K562 (cell line): ENCODE data around the gene UBE2Q1. TPM values are rescaled to one million over a fixed set of nuclear protein-coding genes. Genes with fewer than 3 reads are reported as not detected.
A peak's percentile ranks its signal among the peaks of the same experiment; 100 is the strongest.

ENCODE experiments used
- BRCA1 ChIP-seq, 2 experiments: fragments of 450-650 bp in 1 of 2; sonication (generic) in 1 of 2; formaldehyde crosslinking in 1 of 2; IDR thresholded peaks; 2 replicates each; pipeline versions ENCODE4 v1.5.0 to v1.6.1; 2017 to 2020; ENCODE audit warnings: mild to moderate bottlenecking in 1 of 2, missing genetic modification reagents in 1 of 2
- EGR1 ChIP-seq: fragments of 450-650 bp; conservative IDR thresholded peaks from 2 replicates; pipeline ENCODE4 v1.6.1; 2017; ENCODE audit warnings: mild to moderate bottlenecking
- EHMT2 ChIP-seq: fragments of 450-650 bp; IDR thresholded peaks from 2 replicates; pipeline ENCODE4 v1.6.1; 2018; ENCODE audit warnings: antibody characterized with exemption
- ESRRB ChIP-seq: fragments of 250-450 bp; sonication (Bioruptor Pico); IDR thresholded peaks from 2 replicates; pipeline ENCODE4 v1.5.0; 2020; ENCODE audit warnings: mild to moderate bottlenecking, moderate library complexity, borderline replicate concordance
- ETV1 ChIP-seq: fragments of 450-650 bp; conservative IDR thresholded peaks from 2 replicates; pipeline ENCODE4 v1.6.1; 2016; ENCODE audit warnings: missing genetic modification characterization, control low read depth, low read depth, missing compliant biosample characterization
- GABPB1 ChIP-seq: sonication (generic); formaldehyde crosslinking; IDR thresholded peaks from 2 replicates; pipeline ENCODE4 v1.8.0; 2022; ENCODE audit warnings: mild to moderate bottlenecking, missing genetic modification reagents
- HCFC1 ChIP-seq: IDR thresholded peaks from 2 replicates; pipeline ENCODE4 v1.6.1; 2012; ENCODE audit warnings: low read depth, low read length, improper control_type of control experiment
- HDAC3 ChIP-seq: fragments of 450-650 bp; IDR thresholded peaks from 2 replicates; pipeline ENCODE4 v1.6.1; 2018; ENCODE audit warnings: borderline replicate concordance, mild to moderate bottlenecking, moderate library complexity; ENCODE audit not compliant: partially characterized antibody
- ILF3 ChIP-seq: fragments of 450-650 bp; IDR thresholded peaks from 2 replicates; pipeline ENCODE4 v1.6.1; 2018; ENCODE audit warnings: antibody characterized with exemption, mild to moderate bottlenecking, moderate library complexity, borderline replicate concordance
- LCOR ChIP-seq: sonication (generic); formaldehyde crosslinking; IDR thresholded peaks from 2 replicates; pipeline ENCODE4 v1.8.0; 2022; ENCODE audit warnings: mild to moderate bottlenecking, missing genetic modification reagents
- NRF1 ChIP-seq, 2 experiments: fragments of 450-650 bp; IDR thresholded peaks in 1 of 2; conservative IDR thresholded peaks in 1 of 2; 2 replicates each; pipeline ENCODE4 v1.6.1; 2014; ENCODE audit warnings: mild to moderate bottlenecking in 2 of 2
- POLR2H ChIP-seq: IDR thresholded peaks from 2 replicates; pipeline ENCODE4 v1.6.1; 2016; ENCODE audit warnings: missing genetic modification characterization, low read depth, mild to moderate bottlenecking, control low read depth, missing compliant biosample characterization, moderate library complexity
- PURB ChIP-seq: sonication (generic); formaldehyde crosslinking; IDR thresholded peaks from 2 replicates; pipeline ENCODE4 v1.9.0; 2021; ENCODE audit warnings: low read depth, mild to moderate bottlenecking, missing genetic modification reagents
- RNF2 ChIP-seq: sonication (generic); IDR thresholded peaks from 2 replicates; pipeline ENCODE4 v1.6.1; 2016
- SLC30A9 ChIP-seq: fragments of 250-450 bp; sonication (Bioruptor Pico); IDR thresholded peaks from 2 replicates; pipeline ENCODE4 v1.8.0; 2022; ENCODE audit warnings: mild to moderate bottlenecking, moderate library complexity
- SMAD2 ChIP-seq: fragments of 150-350 bp; IDR thresholded peaks from 2 replicates; pipeline ENCODE4 v1.6.1; 2014; ENCODE audit warnings: low read depth, mild to moderate bottlenecking, low read length
- SMAD4 ChIP-seq: fragments of 250-450 bp; sonication (Bioruptor Pico); conservative IDR thresholded peaks from 2 replicates; pipeline ENCODE4 v1.8.0; 2021; ENCODE audit warnings: inconsistent platforms, mild to moderate bottlenecking, moderate library complexity
- SREBF1 ChIP-seq: fragments of 150-350 bp; IDR thresholded peaks from 2 replicates; pipeline ENCODE4 v1.6.1; 2014; ENCODE audit warnings: antibody characterized with exemption, low read depth, low read length, borderline replicate concordance
- TAF7 ChIP-seq: fragments of 450-650 bp; IDR thresholded peaks from 2 replicates; pipeline ENCODE4 v1.6.1; 2016; ENCODE audit warnings: missing genetic modification characterization, missing compliant biosample characterization
- ZBTB26 ChIP-seq: fragments of 450-650 bp; formaldehyde crosslinking; IDR thresholded peaks from 2 replicates; pipeline ENCODE4 v1.4.0; 2022; ENCODE audit warnings: missing genetic modification characterization
- ZNF282 ChIP-seq: sonication (generic); formaldehyde crosslinking; IDR thresholded peaks from 2 replicates; pipeline ENCODE4 v1.8.1; 2023; ENCODE audit warnings: missing genetic modification reagents
- ZNF696 ChIP-seq: fragments of 250-450 bp; sonication (Bioruptor Pico); conservative IDR thresholded peaks from 2 replicates; pipeline ENCODE4 v1.4.0; 2020; ENCODE audit warnings: mild to moderate bottlenecking, moderate library complexity
- ZNF76 ChIP-seq: fragments of 250-450 bp; sonication (Bioruptor Pico); IDR thresholded peaks from 2 replicates; pipeline ENCODE4 v1.4.0; 2020; ENCODE audit warnings: mild to moderate bottlenecking, moderate library complexity, borderline replicate concordance
- ZNF785 ChIP-seq: fragments of 250-450 bp; sonication (Bioruptor Pico); IDR thresholded peaks from 2 replicates; pipeline ENCODE4 v1.4.0; 2020; ENCODE audit warnings: mild to moderate bottlenecking
- polyA plus RNA-seq, 8 experiments: library from polyadenylated mRNA; depleted of rRNA in 4 of 8; stranded (reverse) in 5 of 8; unstranded in 3 of 8; fragments of >200 nt; fragmentation: Nextera tagmentation in 2 of 8; fragmentation: Illumina TruSeq in 1 of 8; extraction: Ambion mirVana in 2 of 8; extraction: Trizol in 1 of 8; gene quantifications; 2 replicates each; pipeline versions ENCODE4 v1.2.1 to v1.2.3, GENCODE V29; 2011 to 2014; ENCODE audit warnings: inconsistent platforms in 1 of 8, missing spikeins in 1 of 8
- total RNA-seq, 7 experiments: library from RNA; depleted of rRNA in 6 of 7; stranded (reverse); fragments of >200 nt in 6 of 7; fragmentation: Illumina TruSeq in 2 of 7; extraction: Trizol in 2 of 7; gene quantifications; 2 replicates each; pipeline versions ENCODE4 v1.2.1 to v1.2.3, GENCODE V29; 2011 to 2021; ENCODE audit warnings: low replicate concordance in 1 of 7
- TF ChIP-seq, protein P1 (sequence below): fragments of 450-650 bp; formaldehyde crosslinking; conservative IDR thresholded peaks from 2 replicates; pipeline ENCODE4 v1.4.0; 2022; ENCODE audit warnings: mild to moderate bottlenecking, missing genetic modification characterization

Gene UBE2Q1
- total and polyA plus RNA-seq, 9 of the 15 experiments (the other 6 are each of a cell fraction or from before 2014, with no cell fraction given): 8.0 to 58.8 (median 27.6) TPM

- peak; percentile 50; the same call in 1 of the 2 replicates for TF ChIP-seq RNF2
- no peak for TF ChIP-seq ESRRB (CRISPR knock-in tag)
- peak; percentile 73; the same call in 1 of the 2 replicates for TF ChIP-seq ZNF282
- TF ChIP-seq LCOR (CRISPR knock-in tag): no peak
- TF ChIP-seq SLC30A9: no peak
- TF ChIP-seq NRF1 (conservative IDR thresholded peaks at IDR 0.05 in 1 of 2, IDR thresholded peaks at IDR 0.05 in 1 of 2): peak; percentile 72
- no peak for TF ChIP-seq HDAC3
- peak; percentile 42; the same call in 1 of the 2 replicates for TF ChIP-seq EHMT2
- no peak for TF ChIP-seq ZNF76
- no peak for TF ChIP-seq ZNF785 (CRISPR knock-in tag)
- no peak for TF ChIP-seq SMAD2
- no peak for TF ChIP-seq ILF3
- TF ChIP-seq, protein P1, sequence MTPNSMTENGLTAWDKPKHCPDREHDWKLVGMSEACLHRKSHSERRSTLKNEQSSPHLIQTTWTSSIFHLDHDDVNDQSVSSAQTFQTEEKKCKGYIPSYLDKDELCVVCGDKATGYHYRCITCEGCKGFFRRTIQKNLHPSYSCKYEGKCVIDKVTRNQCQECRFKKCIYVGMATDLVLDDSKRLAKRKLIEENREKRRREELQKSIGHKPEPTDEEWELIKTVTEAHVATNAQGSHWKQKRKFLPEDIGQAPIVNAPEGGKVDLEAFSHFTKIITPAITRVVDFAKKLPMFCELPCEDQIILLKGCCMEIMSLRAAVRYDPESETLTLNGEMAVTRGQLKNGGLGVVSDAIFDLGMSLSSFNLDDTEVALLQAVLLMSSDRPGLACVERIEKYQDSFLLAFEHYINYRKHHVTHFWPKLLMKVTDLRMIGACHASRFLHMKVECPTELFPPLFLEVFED (CRISPR knock-in tag): 0 out of 2 replicates have a peak, but pooled peaks have one; percentile 60
- no peak for TF ChIP-seq BRCA1 (IDR thresholded peaks at IDR 0.05)
- TF ChIP-seq BRCA1 (CRISPR knock-in tag; IDR thresholded peaks at IDR 0.05): no peak
- peak; percentile 87 for TF ChIP-seq ETV1 (tag)
- TF ChIP-seq ZNF696: no peak
- peak; percentile 41; the same call in 1 of the 2 replicates for TF ChIP-seq TAF7
- TF ChIP-seq EGR1: peak; percentile 54
- TF ChIP-seq PURB (CRISPR knock-in tag): no peak
- 0 out of 2 replicates have a peak, but pooled peaks have one; percentile 43 for TF ChIP-seq POLR2H (tag)
- TF ChIP-seq SMAD4: 0 out of 2 replicates have a peak, but pooled peaks have one; percentile 56
- no peak for TF ChIP-seq SREBF1
- TF ChIP-seq HCFC1: peak; percentile 37
- peak; percentile 36; the same call in 1 of the 2 replicates for TF ChIP-seq GABPB1 (CRISPR knock-in tag)
- peak; percentile 41; the same call in 1 of the 2 replicates for TF ChIP-seq ZBTB26 (CRISPR knock-in tag)
Measured at GRCh38 chr1:154607609-154608396, 49.3 kb upstream of the UBE2Q1 start, which contains the start of gene ADAR (continued).
